Thyroid gland (tissue), 4 donors: Measurements from ENCODE around the gene WIPF3.

ENCODE experiments used
- CTCF ChIP-seq, 6 experiments: fragments of 200-600 bp in 3 of 6; fragments of 450-650 bp in 3 of 6; sonication (generic) in 3 of 6; IDR thresholded peaks; one replicate each; pipeline ENCODE4 v1.5.1; 2016 to 2019; ENCODE audit warnings: antibody characterized with exemption in 6 of 6, mild to moderate bottlenecking in 2 of 6, inconsistent platforms in 1 of 6, moderate library complexity in 1 of 6
- POLR2A ChIP-seq, 2 donors: fragments of 450-650 bp; IDR thresholded peaks; one replicate each; pipeline ENCODE4 v1.6.1; 2017; ENCODE audit warnings: antibody characterized with exemption in 2 of 2, mild to moderate bottlenecking in 2 of 2, moderate library complexity in 1 of 2

GRCh38 chr7:29815181-29816105, 9.1 kb downstream of the WIPF3 start:
- TF ChIP-seq CTCF (IDR thresholded peaks at IDR 0.05) (no peak), POLR2A (IDR thresholded peaks at IDR 0.05) (no peak)
